Muscle layer of duodenum (tissue), 2 donors: ENCODE measurements around the gene TDRD12.

Experiments used
- H3K27ac ChIP-seq: one replicate; pipeline ENCODE4 v1.7.0; 2013; ENCODE audit warnings: mild to moderate bottlenecking, low read length
- H3K27me3 ChIP-seq: one replicate; pipeline ENCODE4 v1.7.0; 2013; ENCODE audit warnings: low read depth, mild to moderate bottlenecking, control low read depth, low read length
- H3K36me3 ChIP-seq, 2 donors: one replicate each; pipeline ENCODE4 v1.7.0; 2013; ENCODE audit warnings: low read length in 2 of 2, control low read depth in 1 of 2, mild to moderate bottlenecking in 1 of 2; ENCODE audit not compliant: insufficient read depth in 2 of 2, control insufficient read depth in 1 of 2
- H3K4me1 ChIP-seq, 2 donors: one replicate each; pipeline ENCODE4 v1.7.0; 2013; ENCODE audit warnings: low read length in 2 of 2, mild to moderate bottlenecking in 2 of 2, control low read depth in 1 of 2, moderate library complexity in 1 of 2; ENCODE audit not compliant: insufficient read depth in 2 of 2, control insufficient read depth in 1 of 2
- H3K4me3 ChIP-seq, 2 donors: one replicate each; pipeline ENCODE4 v1.7.0; 2013; ENCODE audit warnings: low read length in 2 of 2, low read depth in 1 of 2, mild to moderate bottlenecking in 1 of 2
- H3K9me3 ChIP-seq, 2 donors: one replicate each; pipeline ENCODE4 v1.7.0; 2013; ENCODE audit warnings: low read length in 2 of 2, control low read depth in 1 of 2, mild to moderate bottlenecking in 1 of 2; ENCODE audit not compliant: control insufficient read depth in 1 of 2
- donor health status: healthy.

The TDRD12 gene

GRCh38 chr19:32812036-32812435, 92.5 kb downstream of the TDRD12 start:
- no peak overlapping the region for H3K4me3 ChIP-seq
- H3K27me3 ChIP-seq: no peaks in the 10 kb centered on the region
- H3K36me3 ChIP-seq: no peaks in the 10 kb centered on the region

GRCh38 chr19:32812571-32812970, 93.0 kb downstream of the TDRD12 start:
- no peak overlapping the region for H3K27ac ChIP-seq
- peaks cover 0 to 5% of the 10 kb centered on the region in 2 donors for H3K4me1 ChIP-seq
- no peaks in the 10 kb centered on the region for H3K36me3 ChIP-seq
- no peaks in the 10 kb centered on the region for H3K27me3 ChIP-seq
- H3K9me3 ChIP-seq: no peaks in the 10 kb centered on the region
- no peak overlapping the region for H3K4me3 ChIP-seq

More at GRCh38 chr19:32812036-32812435, 92.5 kb downstream of the TDRD12 start:
- no peak overlapping the region for H3K27ac ChIP-seq
- no peaks in the 10 kb centered on the region for H3K9me3 ChIP-seq
- peaks cover 0 to 5% of the 10 kb centered on the region in 2 donors for H3K4me1 ChIP-seq

- no peaks in the 10 kb centered on the region for H3K9me3 ChIP-seq
- peaks cover 0 to 5% of the 10 kb centered on the region in 2 donors for H3K4me1 ChIP-seq
- H3K27me3 ChIP-seq: no peaks in the 10 kb centered on the region
- H3K36me3 ChIP-seq: no peaks in the 10 kb centered on the region
- no peak overlapping the region for H3K4me3 ChIP-seq
- H3K27ac ChIP-seq: no peak overlapping the region
Observed at GRCh38 chr19:32813862-32814425, 94.4 kb downstream of the TDRD12 start.

- H3K4me3 ChIP-seq: no peak overlapping the region
- H3K9me3 ChIP-seq: no peaks in the 10 kb centered on the region
- no peaks in the 10 kb centered on the region for H3K36me3 ChIP-seq
- peaks cover 0 to 3% of the 10 kb centered on the region in 2 donors for H3K4me1 ChIP-seq
- no peaks in the 10 kb centered on the region for H3K27me3 ChIP-seq
- no peak overlapping the region for H3K27ac ChIP-seq
Observed at GRCh38 chr19:32814624-32815023, 95.1 kb downstream of the TDRD12 start.

- no peaks in the 10 kb centered on the region for H3K27me3 ChIP-seq
- H3K9me3 ChIP-seq: no peaks in the 10 kb centered on the region
- no peaks in the 10 kb centered on the region for H3K4me1 ChIP-seq
- no peaks in the 10 kb centered on the region for H3K36me3 ChIP-seq
- H3K27ac ChIP-seq: no peak overlapping the region
- no peak overlapping the region for H3K4me3 ChIP-seq
Observed at GRCh38 chr19:32816555-32817099, 97.1 kb downstream of the TDRD12 start.

GRCh38 chr19:32817569-32818476, 98.3 kb downstream of the TDRD12 start:
- Histone ChIP-seq H3K4me1 (no peaks in the 10 kb centered on the region), H3K9me3 (no peaks in the 10 kb centered on the region), H3K27me3 (no peaks in the 10 kb centered on the region)

GRCh38 chr19:32818536-32818935, 99.0 kb downstream of the TDRD12 start:
- H3K36me3 ChIP-seq: no peaks in the 10 kb centered on the region
- no peaks in the 10 kb centered on the region for H3K9me3 ChIP-seq
- no peak overlapping the region for H3K27ac ChIP-seq
- H3K4me3 ChIP-seq: no peak overlapping the region
- H3K27me3 ChIP-seq: peaks cover 4% of the 10 kb centered on the region
- H3K4me1 ChIP-seq: no peaks in the 10 kb centered on the region

More at GRCh38 chr19:32817569-32818476, 98.3 kb downstream of the TDRD12 start:
- Histone ChIP-seq H3K4me3 (no peak overlapping the region), H3K36me3 (no peaks in the 10 kb centered on the region), H3K27ac (no peak overlapping the region)

GRCh38 chr19:32819419-32820400, 100.1 kb downstream of the TDRD12 start:
- H3K4me1 ChIP-seq: no peaks in the 10 kb centered on the region
- H3K36me3 ChIP-seq: no peaks in the 10 kb centered on the region
- H3K27ac ChIP-seq: no peak overlapping the region
- H3K27me3 ChIP-seq: peaks cover 4% of the 10 kb centered on the region
- H3K4me3 ChIP-seq: no peak overlapping the region
- H3K9me3 ChIP-seq: no peaks in the 10 kb centered on the region

- no peak overlapping the region for H3K27ac ChIP-seq
- H3K4me3 ChIP-seq: no peak overlapping the region
- no peaks in the 10 kb centered on the region for H3K9me3 ChIP-seq
- peaks cover 0 to 4% of the 10 kb centered on the region in 2 donors for H3K36me3 ChIP-seq
- no peaks in the 10 kb centered on the region for H3K4me1 ChIP-seq
- peaks cover 4% of the 10 kb centered on the region for H3K27me3 ChIP-seq
Observed at GRCh38 chr19:32822916-32823746, 103.6 kb downstream of the TDRD12 start.

- peaks cover 4% of the 10 kb centered on the region for H3K27me3 ChIP-seq
- no peak overlapping the region for H3K27ac ChIP-seq
- H3K36me3 ChIP-seq: peaks cover 1 to 4% of the 10 kb centered on the region in 2 donors
- H3K9me3 ChIP-seq: no peaks in the 10 kb centered on the region
- H3K4me1 ChIP-seq: no peaks in the 10 kb centered on the region
- no peak overlapping the region for H3K4me3 ChIP-seq
Observed at GRCh38 chr19:32823747-32824102, 104.2 kb downstream of the TDRD12 start.
